Fibroblast of lung (primary cell): ENCODE measurements around the gene CSAD.

Experiments used
- CTCF ChIP-seq, 2 donors: IDR thresholded peaks in 1 of 2; conservative IDR thresholded peaks in 1 of 2; 1 replicate in 1 of 2; 2 replicates in 1 of 2; pipeline ENCODE4 v1.5.1; 2011 to 2012; ENCODE audit warnings: low read length in 2 of 2, control low read depth in 1 of 2, inconsistent platforms in 1 of 2, low read depth in 1 of 2, mild to moderate bottlenecking in 1 of 2
- EZH2 ChIP-seq: IDR thresholded peaks from 2 replicates; pipeline ENCODE4 v1.5.1; 2012; ENCODE audit warnings: low read length, control low read depth, mild to moderate bottlenecking; ENCODE audit errors: missing control alignments

- TF ChIP-seq CTCF (conservative IDR thresholded peaks at IDR 0.05 in 1 of 2, IDR thresholded peaks at IDR 0.05 in 1 of 2; ENCODE audit: low read depth in 1 of 2, low read length in 2 of 2) (no peak), EZH2 (no peak)
Observed at GRCh38 chr12:53227341-53227740, 46.6 kb upstream of the CSAD start.
